B cell (primary cell): ENCODE results near the gene RBM20. TPM values are rescaled to one million over a fixed set of nuclear protein-coding genes. Genes with fewer than 3 reads are reported as not detected.

Source experiments
- ATAC-seq: fragments of 200-7000 bp; cut with Tn5 transposase; one replicate; pipeline ENCODE4 v1.10.0; 2021; ENCODE audit warnings: low read depth, mild to moderate bottlenecking, moderate number of reproducible peaks, moderate library complexity
- CTCF ChIA-PET: fragments of 350-600 bp; sonication (Branson Sonifier 250); formaldehyde crosslinking; loops from one replicate; lab custom pipeline; 2021; ENCODE audit warnings: antibody characterized with exemption, inconsistent platforms; lab: Charles Lee
- POLR2A ChIA-PET: fragments of 350-600 bp; sonication (Branson Sonifier 250); formaldehyde crosslinking; loops from one replicate; lab custom pipeline; 2021; ENCODE audit warnings: antibody characterized with exemption; lab: Charles Lee
- DNase-seq: peaks from one replicate; pipeline ENCODE4 v3.0.0; 2013
- H2AFZ ChIP-seq: 2 replicates; pipeline ENCODE4 v1.6.1; 2012; ENCODE audit warnings: mild to moderate bottlenecking, low read depth, low read length; ENCODE audit not compliant: insufficient read depth, poor library complexity, severe bottlenecking
- H3K27ac ChIP-seq, 2 donors: 1 replicate in 1 of 2; 2 replicates in 1 of 2; pipeline ENCODE4 v1.5.1; 2012 to 2013; ENCODE audit warnings: low read length in 2 of 2, mild to moderate bottlenecking in 2 of 2, moderate library complexity in 1 of 2
- H3K27me3 ChIP-seq, 4 experiments: fragments of 200-600 bp in 1 of 4; sonication (generic) in 1 of 4; replicated peaks in 1 of 4; 1 replicate in 2 of 4; 2 replicates in 2 of 4; pipeline versions ENCODE4 v1.6.1 to v1.7.0; 2013 to 2016; ENCODE audit warnings: low read length in 3 of 4, mild to moderate bottlenecking in 2 of 4, mixed read lengths in 1 of 4, moderate library complexity in 1 of 4; ENCODE audit not compliant: insufficient read depth in 4 of 4, control insufficient read depth in 3 of 4; ENCODE audit errors: control extremely low read depth in 1 of 4
- H3K36me3 ChIP-seq, 2 experiments: replicated peaks in 1 of 2; 1 replicate in 1 of 2; 2 replicates in 1 of 2; pipeline versions ENCODE4 v1.6.1 to v1.7.1; 2013; ENCODE audit warnings: low read length in 1 of 2; ENCODE audit not compliant: insufficient read depth in 2 of 2, control insufficient read depth in 1 of 2; ENCODE audit errors: control extremely low read depth in 1 of 2, extremely low read depth in 1 of 2
- H3K4me1 ChIP-seq, 2 donors: fragments of 200-600 bp in 1 of 2; sonication (generic) in 1 of 2; 1 replicate in 1 of 2; 2 replicates in 1 of 2; pipeline versions ENCODE4 v1.5.1 to v1.6.1; 2013 to 2017; ENCODE audit warnings: low read length in 2 of 2; ENCODE audit not compliant: control insufficient read depth in 2 of 2, insufficient read depth in 2 of 2
- H3K4me2 ChIP-seq: replicated peaks from 2 replicates; pipeline ENCODE3; 2012; ENCODE audit warnings: mild to moderate bottlenecking, low read depth, low read length; ENCODE audit not compliant: poor library complexity, severe bottlenecking
- H3K4me3 ChIP-seq, 5 experiments: fragments of 200-600 bp in 1 of 5; sonication (generic) in 1 of 5; 1 replicate in 3 of 5; 2 replicates in 2 of 5; pipeline versions ENCODE4 v1.5.1 to v1.7.0; 2011 to 2016; ENCODE audit warnings: low read length in 4 of 5, mild to moderate bottlenecking in 4 of 5, low read depth in 2 of 5, control low read depth in 1 of 5, moderate library complexity in 1 of 5; ENCODE audit not compliant: insufficient read depth in 1 of 5; ENCODE audit errors: control extremely low read depth in 1 of 5, extremely low read depth in 1 of 5
- H3K79me2 ChIP-seq: fragments of 200-600 bp; sonication (generic); one replicate; pipeline ENCODE4 v1.6.0; 2016; ENCODE audit warnings: low read length; ENCODE audit not compliant: control insufficient read depth, insufficient read depth
- H3K9ac ChIP-seq: fragments of 200-600 bp; sonication (generic); 2 replicates; pipeline ENCODE4 v1.6.1; 2017; ENCODE audit warnings: mild to moderate bottlenecking, low read length, moderate library complexity
- H3K9me3 ChIP-seq, 3 donors: one replicate each; pipeline versions ENCODE4 v1.6.1 to v1.7.1; 2013; ENCODE audit warnings: low read length in 2 of 3; ENCODE audit not compliant: control insufficient read depth in 2 of 3, insufficient read depth in 1 of 3; ENCODE audit errors: control extremely low read depth in 1 of 3
- H4K20me1 ChIP-seq: 2 replicates; pipeline ENCODE4 v1.6.0; 2012; ENCODE audit warnings: mild to moderate bottlenecking, low read length; ENCODE audit not compliant: insufficient read depth, control insufficient read depth, poor library complexity, severe bottlenecking
- H3K27ac Mint-ChIP-seq: one replicate; pipeline ENCODE4 v1.8.0; 2021; ENCODE audit warnings: mixed read lengths
- H3K27me3 Mint-ChIP-seq: one replicate; pipeline ENCODE4 v1.8.0; 2021; ENCODE audit warnings: mixed read lengths
- H3K4me1 Mint-ChIP-seq: one replicate; pipeline ENCODE4 v1.8.0; 2021; ENCODE audit warnings: mixed read lengths
- H3K4me3 Mint-ChIP-seq: one replicate; pipeline ENCODE4 v1.8.0; 2021; ENCODE audit warnings: mixed read lengths
- H3K9me3 Mint-ChIP-seq: one replicate; pipeline ENCODE4 v1.8.0; 2022; ENCODE audit warnings: mixed read lengths; ENCODE audit not compliant: insufficient read depth
- CTCF ChIP-seq: fragments of 200-600 bp; IDR thresholded peaks from one replicate; pipeline ENCODE4 v1.8.0; 2022; ENCODE audit warnings: antibody characterized with exemption, mild to moderate bottlenecking
- EZH2 ChIP-seq: IDR thresholded peaks from 2 replicates; pipeline ENCODE4 v1.6.1; 2012; ENCODE audit warnings: borderline replicate concordance, low read depth, mild to moderate bottlenecking, moderate library complexity, low read length; ENCODE audit not compliant: insufficient read depth, poor library complexity, severe bottlenecking
- WGBS: methylation state at CpG from one replicate; pipeline ENCODE4 v1.1.5; 2013; ENCODE audit warnings: missing lambda C conversion rate; ENCODE audit not compliant: insufficient coverage; 5-methylcytosine and 5-hydroxymethylcytosine counted together
- intact Hi-C: fragments of 100-400 bp; cut with micrococcal nuclease; formaldehyde crosslinking; loops from one replicate; pipeline ENCODE4 v1.10.0; 2022
- polyA plus RNA-seq: library from polyadenylated mRNA; depleted of rRNA; stranded (reverse); fragments of >200 nt; gene quantifications from 2 replicates; pipeline ENCODE4 v1.2.3, GENCODE V29; 2012
- total RNA-seq, 2 donors: library from RNA; stranded (reverse); fragments of 120-200 nt in 1 of 2; gene quantifications; 1 replicate in 1 of 2; 2 replicates in 1 of 2; pipeline versions ENCODE4 v1.2.3 to v1.2.4, GENCODE V29; 2013 to 2022

Gene RBM20
- total and polyA plus RNA-seq, 2 donors (not counting 1 experiment from before 2014, with no cell fraction given) = not detected

- ATAC-seq (no peak), DNase-seq (no peak)
- H3K9me3 ChIP-seq = no peaks in the 10 kb centered on the region
- H3K4me1 Mint-ChIP-seq = peaks cover 45% of the 10 kb centered on the region
- POLR2A ChIA-PET = interaction anchor here (1.2 kb wide), 1 partner anchor 10 kb away, joined by 5 read pairs; the partner anchor contains the start of gene PDCD4
- H3K4me3 ChIP-seq = no peak overlapping the region
- H3K4me1 ChIP-seq = peaks cover under 1 to 7% of the 10 kb centered on the region in 2 donors
- no peaks in the 10 kb centered on the region for H3K9me3 Mint-ChIP-seq
- H3K9ac ChIP-seq = no peak overlapping the region
- H3K27me3 Mint-ChIP-seq = no peaks in the 10 kb centered on the region
- intact Hi-C loops = no loop called here
- peaks cover 28% of the 10 kb centered on the region for H4K20me1 ChIP-seq
- H3K79me2 ChIP-seq = peaks cover 48% of the 10 kb centered on the region
- no peaks in the 10 kb centered on the region for H3K27me3 ChIP-seq
- H3K4me3 Mint-ChIP-seq = no peak overlapping the region
- H3K27ac ChIP-seq = no peak overlapping the region
- CTCF ChIA-PET = interaction anchor here (0.8 to 10.5 kb wide), 3 partner anchors 40 to 133 kb away, joined by 3 to 93 read pairs (median 3); no protein-coding TSS in a partner anchor
- H3K27ac Mint-ChIP-seq = no peak overlapping the region
- H3K36me3 ChIP-seq = peaks cover under 1 to 88% of the 10 kb centered on the region in 2 experiments
- WGBS = 100% methylated on average over 7 of the region's 9 CpGs
- no peak overlapping the region for H2AFZ ChIP-seq
- H3K4me2 ChIP-seq = no peak overlapping the region
- TF ChIP-seq EZH2 = no peak
- no peak for TF ChIP-seq CTCF
Measured at GRCh38 chr10:110881247-110881646, 237.1 kb downstream of the RBM20 start.

GRCh38 chr10:110881905-110882304, 237.8 kb downstream of the RBM20 start:
- H3K4me1 Mint-ChIP-seq = peaks cover 45% of the 10 kb centered on the region
- Histone ChIP-seq H3K4me3 (no peak overlapping the region), H3K9ac (no peak overlapping the region), H3K27me3 (no peaks in the 10 kb centered on the region), H3K27ac (peak overlapping the region in 1 of 2 donors; percentile 50), H3K4me2 (no peak overlapping the region), H3K4me1 (peaks cover 0 to 7% of the 10 kb centered on the region in 2 donors), H3K36me3 (peaks cover 4 to 91% of the 10 kb centered on the region in 2 experiments), H3K79me2 (peaks cover 46% of the 10 kb centered on the region), H4K20me1 (peaks cover 28% of the 10 kb centered on the region), H2AFZ (no peak overlapping the region), H3K9me3 (no peaks in the 10 kb centered on the region)
- intact Hi-C loops = no loop called here
- H3K9me3 Mint-ChIP-seq = no peaks in the 10 kb centered on the region
- no CpG with 5 or more reads among the region's 4 CpGs for WGBS
- CTCF ChIA-PET = interaction anchor here (0.8 to 10.5 kb wide), 7 partner anchors 9 to 139 kb away, joined by 3 to 93 read pairs (median 4); no protein-coding TSS in a partner anchor
- TF ChIP-seq CTCF (no peak), EZH2 (no peak)
- H3K4me3 Mint-ChIP-seq = no peak overlapping the region
- DNase-seq = no peak
- POLR2A ChIA-PET = no interaction called here
- H3K27ac Mint-ChIP-seq = peak overlapping the region; percentile 43
- no peaks in the 10 kb centered on the region for H3K27me3 Mint-ChIP-seq
- ATAC-seq = no peak
